D721Med (cell line): Measurements from ENCODE around the gene KANSL1.

ENCODE experiments used
- DNase-seq: peaks from one replicate; pipeline ENCODE4 v3.0.0; 2011; ENCODE audit warnings: low spot score; ENCODE audit not compliant: insufficient read length
- FAIRE-seq: peaks from 2 replicates; lab custom pipeline; 2011; peaks lifted over from hg19 to GRCh38; lab: Jason Lieb, UNC
- CTCF ChIP-seq: IDR thresholded peaks from 2 replicates; pipeline ENCODE4 v1.5.1; 2012; ENCODE audit warnings: mild to moderate bottlenecking, control low read depth; ENCODE audit not compliant: insufficient read depth; ENCODE audit errors: missing control alignments

KANSL1 gene

GRCh38 chr17:46135879-46136563, 57.2 kb downstream of the KANSL1 start:
- TF ChIP-seq CTCF, result no peak
- peak; percentile 32 for FAIRE-seq
- no peak for DNase-seq

- no peak for TF ChIP-seq CTCF
- FAIRE-seq (no peak), DNase-seq (no peak)
These were observed 58.0 kb downstream of the KANSL1 start for GRCh38 chr17:46135126-46135812.

- TF ChIP-seq CTCF, result no peak
- DNase-seq (no peak), FAIRE-seq (no peak)
These were observed 63.9 kb downstream of the KANSL1 start for GRCh38 chr17:46129302-46129701.

- DNase-seq, result no peak
- no peak for TF ChIP-seq CTCF
- FAIRE-seq, result no peak
These were observed 64.8 kb downstream of the KANSL1 start for GRCh38 chr17:46128453-46128852.

- FAIRE-seq (no peak), DNase-seq (no peak)
- TF ChIP-seq CTCF, result no peak
These were observed 65.7 kb downstream of the KANSL1 start for GRCh38 chr17:46127524-46127923.

- no peak for FAIRE-seq
- TF ChIP-seq CTCF, result no peak
These were observed 66.4 kb downstream of the KANSL1 start for GRCh38 chr17:46126840-46127239.

GRCh38 chr17:46125831-46126230, 67.4 kb downstream of the KANSL1 start:
- TF ChIP-seq CTCF, result no peak
- no peak for DNase-seq
- no peak for FAIRE-seq

More at GRCh38 chr17:46126840-46127239, 66.4 kb downstream of the KANSL1 start:
- DNase-seq, result no peak
